Measurements from ENCODE around the gene ATXN7. TPM values are rescaled to one million over a fixed set of nuclear protein-coding genes. Genes with fewer than 3 reads are reported as not detected.
A peak's percentile ranks its signal among the peaks of the same experiment; 100 is the strongest.

ATXN7 gene
- total and polyA plus RNA-seq, 2 of the 13 experiments (the other 11 are each of a cell fraction or from before 2014, with no cell fraction given), result 13.8 to 20.0 TPM

- TF ChIP-seq ZBTB46 (CRISPR knock-in tag; IDR thresholded peaks at IDR 0.05; ENCODE audit: borderline replicate concordance), result 0 out of 2 replicates have a peak, but pooled peaks have one; percentile 37
- TF ChIP-seq ZNF562 (CRISPR knock-in tag; IDR thresholded peaks at IDR 0.05; ENCODE audit: borderline replicate concordance), result no peak
- no peak for TF ChIP-seq CCAR2 (optimal IDR thresholded peaks at IDR 0.05; ENCODE audit: low read depth, low read length)
- TF ChIP-seq ZNF556 (CRISPR knock-in tag; IDR thresholded peaks at IDR 0.05; ENCODE audit: borderline replicate concordance), result peak; percentile 84; the same call in 1 of the 2 replicates
- no peak for TF ChIP-seq REPIN1 (CRISPR knock-in tag; IDR thresholded peaks at IDR 0.05; ENCODE audit: borderline replicate concordance, low read depth)
- TF ChIP-seq BHLHE40 (IDR thresholded peaks at IDR 0.05; ENCODE audit: low read length), result peak; percentile 39; the same call in 1 of the 2 replicates
- TF ChIP-seq ZNF629 (CRISPR knock-in tag; conservative IDR thresholded peaks at IDR 0.05), result no peak
- TF ChIP-seq TMF1 (CRISPR knock-in tag; IDR thresholded peaks at IDR 0.05; ENCODE audit: low read depth), result no peak
- TF ChIP-seq SNAI1 (CRISPR knock-in tag; IDR thresholded peaks at IDR 0.05; ENCODE audit: borderline replicate concordance), result peak; percentile 33; the same call in 1 of the 2 replicates
- peak; percentile 95 for TF ChIP-seq AGO2 (optimal IDR thresholded peaks at IDR 0.05; ENCODE audit: low read depth, low read length)
- TF ChIP-seq ZNF333 (CRISPR knock-in tag; IDR thresholded peaks at IDR 0.05; ENCODE audit: borderline replicate concordance), result no peak
- TF ChIP-seq ZNF670 (CRISPR knock-in tag; IDR thresholded peaks at IDR 0.05; ENCODE audit: borderline replicate concordance), result peak; percentile 88; the same call in 1 of the 2 replicates
- TF ChIP-seq NR0B2 (CRISPR knock-in tag; IDR thresholded peaks at IDR 0.05), result 0 out of 2 replicates have a peak, but pooled peaks have one; percentile 19
- TF ChIP-seq ZNF878 (CRISPR knock-in tag; IDR thresholded peaks at IDR 0.05), result no peak
- no peak for TF ChIP-seq ZNF232 (CRISPR knock-in tag; IDR thresholded peaks at IDR 0.05; ENCODE audit: borderline replicate concordance)
- 0 out of 2 replicates have a peak, but pooled peaks have one; percentile 27 for TF ChIP-seq PCBP1 (IDR thresholded peaks at IDR 0.05; ENCODE audit: borderline replicate concordance, low read depth, low read length)
- no peak for TF ChIP-seq SNAPC2 (CRISPR knock-in tag; IDR thresholded peaks at IDR 0.05)
- peak; percentile 47; the same call in 1 of the 2 replicates for TF ChIP-seq RXRA (CRISPR knock-in tag; IDR thresholded peaks at IDR 0.05)
- peak; percentile 47; the same call in 1 of the 2 replicates for TF ChIP-seq ZNF891 (CRISPR knock-in tag; IDR thresholded peaks at IDR 0.05)
- 0 out of 2 replicates have a peak, but pooled peaks have one; percentile 15 for TF ChIP-seq ZKSCAN8 (CRISPR knock-in tag; IDR thresholded peaks at IDR 0.05; ENCODE audit: borderline replicate concordance)
- 0 out of 2 replicates have a peak, but pooled peaks have one; percentile 40 for TF ChIP-seq ZSCAN22 (CRISPR knock-in tag; IDR thresholded peaks at IDR 0.05)
- TF ChIP-seq MLX (CRISPR knock-in tag; IDR thresholded peaks at IDR 0.05), result no peak
- no peak for TF ChIP-seq FOXJ3 (CRISPR knock-in tag; IDR thresholded peaks at IDR 0.05; ENCODE audit: borderline replicate concordance)
- no peak for TF ChIP-seq ZNF672 (CRISPR knock-in tag; IDR thresholded peaks at IDR 0.05)
- TF ChIP-seq AGO1 (IDR thresholded peaks at IDR 0.05; ENCODE audit: low read depth, low read length, poor library complexity, severe bottlenecking), result peak; percentile 65
- 0 out of 2 replicates have a peak, but pooled peaks have one; percentile 13 for TF ChIP-seq JUN (CRISPR knock-in tag; IDR thresholded peaks at IDR 0.05)
Observed at GRCh38 chr3:63911873-63912767, 48.5 kb downstream of the ATXN7 start, which contains the start of gene SCAANT1 (continued).

Measured in HepG2 (cell line).